Central memory CD8-positive, alpha-beta T cell (primary cell): Measurements from ENCODE around the gene SLC28A1.
"Not testable (repeated sequence)": the region's sequence is repeated elsewhere in the genome, so short reads cannot be mapped to it uniquely, and the experiment has no call there.

ENCODE experiments used
- ATAC-seq: fragments of 150-1000 bp; cut with Tn5 transposase; replicated peaks from 2 replicates; pipeline ENCODE4 v1.10.0; 2022; ENCODE audit warnings: mild to moderate bottlenecking, moderate FRiP score, moderate number of reproducible peaks; ENCODE audit not compliant: poor library complexity, severe bottlenecking; ENCODE audit errors: extremely low read depth
- DNase-seq, 2 donors: peaks; one replicate each; pipeline ENCODE4 v3.0.0; 2021; ENCODE audit warnings: low spot score in 2 of 2
- H3K27ac Mint-ChIP-seq: one replicate; pipeline ENCODE4 v1.8.0; 2022; ENCODE audit warnings: low read depth, mild to moderate bottlenecking, moderate library complexity, mixed read lengths
- H3K27me3 Mint-ChIP-seq: one replicate; pipeline ENCODE4 v1.8.0; 2022; ENCODE audit warnings: mixed read lengths
- H3K36me3 Mint-ChIP-seq: one replicate; pipeline ENCODE4 v1.8.0; 2022; ENCODE audit warnings: mild to moderate bottlenecking, moderate library complexity, mixed read lengths; ENCODE audit not compliant: insufficient read depth
- H3K4me1 Mint-ChIP-seq: one replicate; pipeline ENCODE4 v1.8.0; 2022; ENCODE audit warnings: mixed read lengths
- H3K4me3 Mint-ChIP-seq: one replicate; pipeline ENCODE4 v1.8.0; 2022; ENCODE audit warnings: mild to moderate bottlenecking, moderate library complexity, mixed read lengths
- H3K9me3 Mint-ChIP-seq: one replicate; pipeline ENCODE4 v1.8.0; 2022; ENCODE audit warnings: mixed read lengths

SLC28A1 gene

DNA sequence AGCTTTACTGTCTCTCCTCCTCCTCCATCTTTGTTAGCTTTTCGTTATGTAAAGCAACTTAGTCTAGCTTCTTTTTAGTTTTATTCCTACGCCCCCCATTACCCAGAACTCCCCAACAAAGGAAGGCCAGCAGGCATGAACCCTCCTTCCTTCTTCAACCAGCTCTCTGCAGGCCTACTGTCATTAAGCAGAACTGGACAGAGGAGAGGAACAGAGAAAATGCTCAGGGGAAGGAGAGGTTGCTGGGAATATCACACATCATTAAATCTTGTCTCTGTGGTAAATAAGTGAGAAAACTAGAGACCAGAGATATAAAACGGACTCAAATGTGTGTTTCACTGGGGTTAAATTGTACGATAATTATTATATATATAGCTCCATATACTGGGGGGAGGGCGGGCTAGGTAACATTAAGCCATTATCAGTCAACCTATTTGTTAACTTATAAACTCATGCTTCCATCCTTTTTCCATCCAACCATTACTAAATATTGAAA is 19.3 kb upstream of the SLC28A1 start:
- peaks cover 2% of the 10 kb centered on the region for H3K36me3 Mint-ChIP-seq
- H3K4me1 Mint-ChIP-seq: no peaks in the 10 kb centered on the region
- no peak overlapping the region for H3K4me3 Mint-ChIP-seq
- DNase-seq: no peak
- no peak for ATAC-seq
- no peaks in the 10 kb centered on the region for H3K9me3 Mint-ChIP-seq
- H3K27me3 Mint-ChIP-seq: no peaks in the 10 kb centered on the region
- H3K27ac Mint-ChIP-seq: no peak overlapping the region

DNA sequence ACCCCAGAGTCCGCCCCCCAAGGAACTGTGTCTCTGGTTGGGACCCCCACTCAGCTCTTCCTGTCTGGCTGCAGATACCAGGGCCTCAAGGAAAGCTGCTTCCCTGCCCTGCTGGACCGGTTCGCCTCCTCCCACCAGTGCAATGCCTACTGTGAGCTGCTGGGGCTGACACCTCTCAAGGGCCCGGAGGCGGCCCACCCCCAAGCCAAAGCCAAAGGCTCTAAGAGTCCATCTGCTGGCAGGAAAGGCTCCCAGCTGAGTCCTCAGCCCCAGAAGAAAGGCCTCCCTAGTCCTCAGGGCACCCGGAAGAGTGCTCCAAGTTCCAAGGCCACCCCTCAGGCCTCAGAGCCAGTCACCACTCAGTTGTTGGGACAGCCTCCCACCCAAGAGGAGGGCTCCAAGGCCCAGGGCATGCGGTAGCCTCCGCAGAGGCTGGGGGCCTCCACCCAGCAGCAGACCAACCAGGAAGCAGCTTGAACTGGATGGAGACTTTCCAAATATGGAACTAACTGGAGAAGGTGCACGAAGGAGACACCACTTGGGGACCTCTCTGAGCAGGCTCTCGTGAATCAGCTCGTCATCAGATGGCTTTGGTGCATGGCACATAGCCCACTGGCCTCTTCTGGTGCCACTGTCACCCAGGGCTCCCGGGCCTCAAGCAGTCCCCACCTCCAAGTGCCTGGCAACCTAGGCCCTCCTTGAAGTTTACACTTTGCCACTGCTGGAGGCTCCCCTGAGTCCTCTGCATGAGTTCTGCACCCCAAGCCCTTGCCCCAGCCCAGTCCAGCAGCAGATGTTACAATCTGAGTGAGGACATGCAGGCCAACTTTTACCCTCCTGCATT is 16.2 kb upstream of the SLC28A1 start:
- Mint-ChIP-seq H3K4me3 (no peak overlapping the region), H3K36me3 (peaks cover 5% of the 10 kb centered on the region), H3K27ac (no peak overlapping the region), H3K27me3 (no peaks in the 10 kb centered on the region), H3K4me1 (no peaks in the 10 kb centered on the region), H3K9me3 (no peaks in the 10 kb centered on the region)
- DNase-seq (no peak), ATAC-seq (no peak)

DNA sequence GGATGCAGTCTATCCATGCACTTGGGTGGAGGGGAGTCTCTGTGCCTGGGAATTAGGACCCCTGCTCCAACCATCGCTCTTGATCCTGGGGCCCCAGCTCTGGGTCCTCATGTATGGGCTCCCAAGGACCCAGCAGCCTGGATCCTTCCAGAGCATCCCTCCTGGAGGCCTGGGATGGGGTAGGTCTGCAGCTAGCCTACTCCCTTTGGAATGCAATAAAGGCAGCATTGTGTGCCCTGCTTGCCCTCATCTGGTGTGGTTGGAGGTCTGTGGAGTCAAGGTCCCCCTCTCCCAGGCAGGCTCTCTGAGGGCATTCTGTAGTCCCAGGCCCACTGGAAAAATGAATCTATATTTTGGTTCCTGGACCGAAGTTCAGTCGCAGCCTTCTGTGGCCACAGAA is 15.0 kb upstream of the SLC28A1 start:
- Mint-ChIP-seq H3K27me3 (no peaks in the 10 kb centered on the region), H3K4me3 (no peak overlapping the region), H3K36me3 (peaks cover 4% of the 10 kb centered on the region), H3K4me1 (no peaks in the 10 kb centered on the region), H3K9me3 (no peaks in the 10 kb centered on the region), H3K27ac (no peak overlapping the region)
- no peak for DNase-seq
- no peak for ATAC-seq

DNA sequence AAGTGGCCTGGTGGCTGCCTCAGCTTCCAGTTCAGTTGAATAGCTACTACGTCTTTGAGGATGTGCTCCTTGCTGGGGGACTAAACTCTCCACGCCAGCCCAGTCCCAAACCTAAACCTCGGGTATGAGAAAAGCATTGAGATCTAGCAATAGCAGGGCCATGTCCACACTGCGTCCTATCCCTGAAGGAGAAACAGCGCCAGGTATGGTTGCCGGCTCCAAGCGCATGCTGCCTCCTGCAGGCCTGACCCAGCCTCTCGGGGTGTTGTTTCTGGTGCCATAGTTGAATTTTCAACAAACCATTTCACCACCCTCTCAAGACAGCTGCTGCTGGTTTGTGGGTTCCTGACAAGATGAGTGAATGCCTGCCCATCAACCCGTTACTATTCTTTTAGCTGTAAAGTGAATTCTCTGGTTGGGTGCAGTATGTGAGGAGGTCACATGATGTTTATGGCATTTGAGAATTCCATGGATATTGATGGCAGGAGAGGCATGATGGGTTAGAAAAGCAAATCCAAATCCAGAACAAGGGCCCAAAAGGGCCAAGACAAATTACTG is 13.0 kb upstream of the SLC28A1 start:
- Mint-ChIP-seq H3K4me3 (no peak overlapping the region), H3K36me3 (peaks cover 4% of the 10 kb centered on the region), H3K27me3 (no peaks in the 10 kb centered on the region), H3K4me1 (no peaks in the 10 kb centered on the region), H3K9me3 (no peaks in the 10 kb centered on the region), H3K27ac (no peak overlapping the region)
- ATAC-seq (no peak), DNase-seq (no peak)

DNA sequence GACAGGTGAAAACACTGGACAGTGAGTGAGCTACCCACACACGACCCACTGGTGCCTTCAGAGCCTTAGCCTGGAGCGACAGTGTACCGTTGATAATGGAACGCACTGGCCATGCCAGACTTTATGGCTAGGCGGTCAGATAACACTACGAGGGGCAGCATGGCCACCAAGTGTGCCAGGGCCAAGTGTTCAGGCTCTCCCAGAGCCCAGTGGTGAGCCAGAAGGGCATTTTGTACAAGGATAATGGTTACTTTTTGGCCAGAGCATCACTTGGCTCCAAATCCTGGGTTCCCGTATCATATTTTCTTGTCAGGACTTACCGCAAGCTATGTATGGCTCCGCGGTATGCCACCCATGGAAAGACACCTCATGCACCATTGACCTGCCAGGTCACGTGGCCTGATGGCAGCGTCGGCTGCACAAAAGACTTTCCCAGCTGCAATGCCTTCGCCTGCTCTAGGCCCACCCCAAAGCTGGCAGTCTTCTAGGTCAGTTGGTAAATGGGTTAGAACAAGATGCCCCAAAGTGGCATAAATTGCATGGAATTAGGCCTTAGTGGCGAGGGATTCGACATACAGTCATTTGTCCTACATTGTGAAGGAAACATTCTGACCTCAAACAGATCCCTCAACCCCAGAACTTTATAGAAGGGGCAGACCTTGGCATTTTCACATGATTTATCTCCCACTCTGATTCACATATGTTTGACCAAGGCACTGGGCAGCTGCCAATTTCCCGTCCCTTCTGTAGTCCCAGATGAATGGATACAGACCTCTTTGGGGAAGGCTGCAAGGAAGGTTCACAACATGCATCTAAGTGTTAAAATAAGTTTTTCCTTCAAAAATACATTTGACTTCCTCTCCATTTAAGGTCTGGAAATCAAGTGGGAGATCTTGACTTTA is 12.2 kb upstream of the SLC28A1 start:
- no peak for ATAC-seq
- peaks cover 4% of the 10 kb centered on the region for H3K36me3 Mint-ChIP-seq
- H3K9me3 Mint-ChIP-seq: no peaks in the 10 kb centered on the region
- no peak for DNase-seq
- H3K4me3 Mint-ChIP-seq: no peak overlapping the region
- no peaks in the 10 kb centered on the region for H3K27me3 Mint-ChIP-seq
- H3K27ac Mint-ChIP-seq: no peak overlapping the region
- no peaks in the 10 kb centered on the region for H3K4me1 Mint-ChIP-seq

DNA sequence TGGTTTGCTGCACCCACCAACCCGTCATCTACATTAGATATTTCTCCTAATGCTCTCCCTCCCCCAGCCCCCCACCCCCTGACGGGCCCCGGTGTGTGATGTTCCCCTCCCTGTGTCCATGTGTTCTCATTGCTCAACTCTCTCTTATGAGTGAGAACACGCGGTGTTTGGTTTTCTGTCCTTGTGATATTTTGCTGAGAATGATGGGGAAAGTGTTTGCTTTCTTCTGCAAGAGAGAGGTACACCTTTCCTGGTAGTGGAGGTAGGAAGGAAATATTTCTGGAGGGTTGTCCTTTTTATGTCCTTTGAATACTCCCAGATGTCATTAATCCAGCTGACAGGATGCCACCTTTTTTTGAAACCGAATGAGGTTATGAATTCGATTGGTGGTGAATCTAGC is 10.5 kb upstream of the SLC28A1 start:
- H3K36me3 Mint-ChIP-seq: peaks cover 3% of the 10 kb centered on the region
- no peaks in the 10 kb centered on the region for H3K27me3 Mint-ChIP-seq
- no peak overlapping the region for H3K27ac Mint-ChIP-seq
- H3K4me3 Mint-ChIP-seq: no peak overlapping the region
- no peaks in the 10 kb centered on the region for H3K9me3 Mint-ChIP-seq
- no peak for ATAC-seq
- H3K4me1 Mint-ChIP-seq: no peaks in the 10 kb centered on the region
- DNase-seq: no peak

DNA sequence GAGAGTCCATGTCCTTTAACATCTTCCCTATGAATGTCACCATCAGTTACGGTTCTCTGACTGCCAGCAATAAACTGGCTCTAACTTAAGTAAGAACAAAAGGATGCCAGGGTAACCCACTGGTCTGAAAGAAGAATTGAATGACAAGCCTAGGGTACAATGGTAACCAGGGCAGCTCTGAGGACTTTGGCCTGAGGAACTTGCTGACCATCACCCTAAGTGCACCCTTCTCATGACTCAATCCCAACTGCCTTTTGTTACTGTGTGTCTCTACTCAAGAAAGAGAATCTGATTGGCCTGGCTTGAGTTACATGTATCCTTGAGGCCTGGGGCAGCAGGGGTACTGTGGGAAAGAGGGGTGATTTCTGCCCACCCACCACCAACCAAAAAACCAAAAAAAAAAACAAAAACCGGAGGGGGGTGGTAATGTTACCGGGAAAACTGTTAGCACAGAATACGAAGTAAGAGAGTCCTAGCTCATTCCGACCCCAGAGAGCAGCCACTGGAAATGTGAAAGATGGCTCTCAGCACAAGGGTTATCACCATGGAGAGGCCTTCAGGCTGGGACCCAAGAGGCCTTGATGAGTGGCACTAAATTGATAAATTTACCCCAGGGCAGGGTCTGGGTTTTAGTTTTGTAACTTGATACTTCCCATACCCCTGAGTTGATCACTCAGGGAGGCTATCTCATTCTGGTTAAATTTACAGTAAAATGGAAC is 9.3 kb upstream of the SLC28A1 start:
- H3K27me3 Mint-ChIP-seq: peaks cover 3% of the 10 kb centered on the region
- H3K27ac Mint-ChIP-seq: no peak overlapping the region
- H3K4me1 Mint-ChIP-seq: no peaks in the 10 kb centered on the region
- H3K9me3 Mint-ChIP-seq: no peaks in the 10 kb centered on the region
- DNase-seq: no peak
- H3K36me3 Mint-ChIP-seq: peaks cover 3% of the 10 kb centered on the region
- no peak for ATAC-seq
- H3K4me3 Mint-ChIP-seq: no peak overlapping the region

DNA sequence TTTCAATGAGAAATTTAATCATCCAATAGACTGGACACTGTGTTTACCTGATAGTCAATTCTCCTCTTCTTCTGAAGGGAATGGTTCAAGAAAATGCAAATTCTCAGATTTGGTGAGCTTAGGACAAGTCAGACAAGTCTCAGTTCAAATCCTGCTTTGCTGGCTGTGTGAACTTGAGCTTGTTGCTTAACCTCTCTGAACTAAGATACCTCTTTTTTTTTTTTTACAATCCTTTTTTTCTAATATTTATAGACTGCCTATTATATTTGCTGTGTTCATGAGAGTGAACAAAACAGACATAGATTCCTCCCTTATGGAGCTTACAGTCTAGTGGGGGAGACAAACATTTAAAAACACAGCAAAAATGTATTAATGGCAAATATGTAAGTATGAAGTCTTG is 8.2 kb upstream of the SLC28A1 start:
- H3K9me3 Mint-ChIP-seq: no peaks in the 10 kb centered on the region
- H3K36me3 Mint-ChIP-seq: peaks cover 2% of the 10 kb centered on the region
- ATAC-seq (no peak), DNase-seq (no peak)
- H3K4me1 Mint-ChIP-seq: no peaks in the 10 kb centered on the region
- no peak overlapping the region for H3K4me3 Mint-ChIP-seq
- H3K27ac Mint-ChIP-seq: no peak overlapping the region
- H3K27me3 Mint-ChIP-seq: peaks cover 9% of the 10 kb centered on the region

DNA sequence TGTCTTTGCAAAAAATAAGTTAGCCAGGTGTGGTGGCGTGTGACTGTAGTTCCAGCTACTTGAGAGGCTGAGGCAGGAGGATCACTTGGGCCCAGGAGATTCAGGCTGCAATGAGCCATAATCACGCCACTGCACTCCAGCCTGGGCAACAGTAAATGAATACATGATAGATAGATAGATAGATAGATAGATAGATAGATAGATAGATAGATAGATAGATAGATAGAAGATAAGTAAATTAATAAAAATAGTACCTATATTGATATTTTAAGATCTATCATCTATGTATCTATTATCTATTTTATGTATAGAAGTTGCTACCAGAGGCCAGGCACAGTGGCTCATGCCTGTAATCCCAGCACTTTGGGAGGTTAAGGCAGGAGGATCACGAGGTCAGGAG is 6.8 kb upstream of the SLC28A1 start:
- DNase-seq, H3K36me3 Mint-ChIP-seq, H3K4me1 Mint-ChIP-seq, H3K9me3 Mint-ChIP-seq, H3K4me3 Mint-ChIP-seq, ATAC-seq: not testable (repeated sequence)
- peak overlapping the region; percentile 39 for H3K27ac Mint-ChIP-seq
- peaks cover 24% of the 10 kb centered on the region for H3K27me3 Mint-ChIP-seq

DNA sequence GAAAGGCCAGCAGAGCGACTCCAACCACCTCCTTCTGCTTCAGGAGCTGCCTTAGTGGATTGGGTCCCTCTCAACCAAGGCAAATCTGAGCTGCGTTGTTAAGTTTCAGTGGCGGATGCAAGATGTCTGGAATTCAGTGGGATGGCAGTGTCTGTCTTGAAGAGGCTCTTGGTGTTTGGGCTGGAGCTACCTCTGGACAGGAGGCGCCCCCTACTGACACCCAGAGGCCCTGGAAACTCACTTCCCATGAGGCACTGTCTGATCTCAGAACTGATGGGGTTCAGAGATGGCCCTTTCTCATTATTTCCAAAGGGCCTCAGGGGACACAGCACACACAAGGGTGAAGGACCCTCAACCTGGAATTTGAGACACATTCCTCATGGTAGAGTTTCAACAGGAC is 6.0 kb upstream of the SLC28A1 start:
- Mint-ChIP-seq H3K4me1 (no peaks in the 10 kb centered on the region), H3K4me3 (no peak overlapping the region), H3K27ac (no peak overlapping the region), H3K9me3 (no peaks in the 10 kb centered on the region), H3K27me3 (peaks cover 30% of the 10 kb centered on the region), H3K36me3 (peaks cover 2% of the 10 kb centered on the region)
- DNase-seq: peak; percentile 26 to 28
- ATAC-seq: no peak

DNA sequence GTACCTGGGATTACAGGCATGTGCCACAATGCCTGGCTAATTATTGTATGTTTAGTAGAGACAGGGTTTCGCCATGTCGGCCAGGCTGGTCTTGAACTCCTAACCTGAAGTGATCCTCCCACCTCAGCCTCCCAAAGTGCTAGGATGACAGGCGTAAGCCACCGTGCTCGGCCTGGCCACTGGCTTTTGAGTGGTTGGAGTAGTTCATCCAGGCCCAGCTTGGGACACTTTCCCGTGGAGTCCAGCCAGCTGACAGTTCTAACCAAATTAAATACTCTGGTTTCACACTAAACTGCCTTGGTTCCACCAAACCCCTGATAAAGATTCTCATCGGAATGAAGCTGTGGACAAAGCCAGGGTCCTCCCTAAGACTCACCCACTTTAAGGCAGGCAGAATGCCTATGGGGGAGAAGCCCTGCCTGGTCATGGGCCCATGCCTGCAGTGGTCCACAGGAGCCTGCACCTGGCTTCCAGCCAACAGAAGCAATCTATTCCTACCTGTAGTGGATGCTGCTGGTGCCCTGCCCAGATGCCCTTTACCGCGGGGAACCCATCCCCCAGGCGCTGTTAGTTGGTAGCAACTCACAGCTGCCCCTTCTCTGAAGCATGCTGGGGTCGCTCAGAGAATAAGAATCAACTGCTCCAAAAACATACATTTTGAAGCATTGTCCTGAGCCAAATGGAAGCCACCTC is 5.2 kb upstream of the SLC28A1 start:
- H3K27me3 Mint-ChIP-seq: peaks cover 32% of the 10 kb centered on the region
- no peak overlapping the region for H3K27ac Mint-ChIP-seq
- ATAC-seq (no peak), DNase-seq (no peak)
- peaks cover 2% of the 10 kb centered on the region for H3K36me3 Mint-ChIP-seq
- no peak overlapping the region for H3K4me3 Mint-ChIP-seq
- no peaks in the 10 kb centered on the region for H3K4me1 Mint-ChIP-seq
- no peaks in the 10 kb centered on the region for H3K9me3 Mint-ChIP-seq

DNA sequence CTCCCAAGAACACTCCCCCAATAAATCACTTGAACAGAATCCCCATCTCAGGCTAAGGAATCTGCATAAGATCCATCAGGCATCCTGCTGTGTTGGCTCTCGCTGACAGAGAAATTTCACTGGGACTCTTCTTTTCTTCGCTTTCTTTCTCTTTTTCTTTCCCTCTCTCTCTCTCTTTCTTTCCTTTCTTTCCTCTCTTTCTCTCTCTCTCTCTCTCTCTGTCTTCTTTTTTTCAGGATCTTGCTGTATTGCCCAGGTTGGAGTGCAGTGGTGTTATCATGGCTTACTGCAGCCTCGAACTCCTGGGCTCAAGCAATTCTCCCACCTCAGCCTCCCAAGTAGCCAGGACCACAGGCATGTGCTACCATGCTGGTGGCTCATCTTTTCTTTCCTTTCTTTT is 4.5 kb upstream of the SLC28A1 start:
- no peaks in the 10 kb centered on the region for H3K9me3 Mint-ChIP-seq
- DNase-seq (no peak), ATAC-seq (no peak)
- H3K4me3 Mint-ChIP-seq: no peak overlapping the region
- peaks cover 35% of the 10 kb centered on the region for H3K27me3 Mint-ChIP-seq
- H3K27ac Mint-ChIP-seq: peak overlapping the region; percentile 12
- peaks cover 2% of the 10 kb centered on the region for H3K36me3 Mint-ChIP-seq
- no peaks in the 10 kb centered on the region for H3K4me1 Mint-ChIP-seq
